EL (cell line): ENCODE results near the gene ACOT7.
A peak's percentile ranks its signal among the peaks of the same experiment; 100 is the strongest.

Experiments used
- DNase-seq: peaks from one replicate; pipeline ENCODE4 v3.0.0-alpha.2; 2016

ACOT7 gene

DNA sequence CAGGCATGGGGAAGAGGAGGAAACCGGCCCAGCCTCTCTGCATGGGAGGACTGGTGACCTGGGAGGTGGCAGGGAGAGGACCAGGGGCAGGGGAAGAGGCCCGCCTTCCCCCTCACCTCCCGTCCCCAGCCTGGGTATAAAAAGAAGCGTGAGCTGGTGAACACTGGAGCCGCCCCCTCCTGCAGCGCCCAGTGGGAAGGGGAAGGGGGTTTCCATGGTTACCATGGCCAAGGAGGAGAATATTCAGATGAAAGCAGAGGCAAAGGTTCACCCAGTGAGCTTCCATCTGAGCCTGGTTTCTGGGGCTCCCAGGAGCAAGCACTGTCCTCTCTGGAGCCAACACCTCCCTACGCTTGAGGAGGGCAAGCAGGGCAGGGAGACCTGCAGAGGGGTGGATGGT is 54.9 kb downstream of the ACOT7 start:
- no peak for DNase-seq

DNA sequence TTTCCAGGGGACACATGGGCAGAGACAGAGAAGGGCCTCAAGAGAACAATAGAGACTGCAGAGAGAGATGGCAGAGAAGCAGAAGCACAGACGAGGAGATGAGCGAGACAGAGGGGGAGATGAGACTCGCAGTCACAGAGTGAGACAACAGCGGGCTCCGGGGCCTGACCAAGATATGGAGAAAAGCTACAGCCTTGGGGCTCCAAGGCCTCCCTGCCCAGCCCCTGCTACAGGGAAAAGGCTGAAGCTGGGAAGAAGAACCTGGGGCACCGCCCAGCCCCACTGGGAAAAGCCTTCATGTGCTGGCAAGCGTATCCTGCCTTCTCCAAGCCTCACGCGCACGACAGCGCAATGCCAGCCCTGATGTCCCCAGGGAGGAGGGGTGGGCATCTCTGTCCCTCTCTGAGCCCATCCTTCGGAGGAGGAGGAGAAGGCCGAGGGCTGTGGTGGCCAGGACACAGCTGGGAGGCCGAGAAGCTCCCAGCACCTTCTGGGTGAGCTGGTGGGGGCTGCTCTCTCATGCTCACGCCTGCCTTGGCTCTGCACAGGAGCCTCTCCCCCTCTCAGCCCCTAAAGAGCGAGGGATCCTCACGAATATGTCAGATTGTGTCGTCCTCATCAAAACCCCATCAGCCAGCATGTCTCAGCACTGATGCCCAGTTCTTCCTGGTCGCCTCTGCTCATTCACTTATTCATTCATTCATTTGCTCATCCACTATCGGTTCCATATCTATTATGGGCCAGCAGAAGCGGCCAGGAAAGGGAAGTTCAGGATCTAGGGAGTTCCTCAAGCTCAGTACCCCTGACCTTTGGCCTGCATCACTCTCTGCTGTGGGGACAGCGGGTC is 56.6 kb downstream of the ACOT7 start:
- no peak for DNase-seq

DNA sequence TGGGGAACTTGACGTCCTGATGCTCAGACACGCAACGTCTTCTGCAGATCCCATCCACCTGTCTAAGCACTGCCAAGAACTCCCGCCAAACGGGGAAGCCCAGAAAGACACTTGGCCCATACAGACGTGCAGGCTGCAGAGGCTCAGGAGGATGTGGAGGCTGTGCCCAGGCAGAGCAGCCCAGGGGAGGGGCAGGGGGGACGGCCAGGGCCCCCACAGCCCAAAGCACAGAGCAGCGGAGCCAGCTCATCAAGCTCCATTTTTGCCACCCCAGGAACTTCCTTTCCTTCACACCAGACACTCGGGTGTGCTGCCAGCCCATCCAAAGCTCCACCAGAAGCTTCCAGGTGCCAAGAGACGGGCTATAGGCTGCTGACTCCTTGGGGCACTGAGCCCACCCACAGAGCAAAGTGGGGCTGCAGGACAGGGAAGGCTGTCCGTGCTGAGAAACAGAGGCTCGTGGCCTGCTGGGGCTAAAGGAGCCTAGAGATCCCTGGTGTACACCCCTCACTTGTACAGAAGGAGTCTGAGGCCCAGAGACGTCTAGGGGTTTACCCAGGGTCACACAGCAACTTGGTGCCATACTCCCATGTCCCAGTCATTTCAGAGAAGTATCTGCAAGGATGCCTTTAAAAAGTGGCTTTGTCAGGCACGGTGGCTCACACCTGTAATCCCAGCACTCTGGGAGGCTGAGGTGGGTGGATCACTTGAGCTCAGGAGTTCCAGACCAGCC is 59.1 kb downstream of the ACOT7 start:
- no peak for DNase-seq

DNA sequence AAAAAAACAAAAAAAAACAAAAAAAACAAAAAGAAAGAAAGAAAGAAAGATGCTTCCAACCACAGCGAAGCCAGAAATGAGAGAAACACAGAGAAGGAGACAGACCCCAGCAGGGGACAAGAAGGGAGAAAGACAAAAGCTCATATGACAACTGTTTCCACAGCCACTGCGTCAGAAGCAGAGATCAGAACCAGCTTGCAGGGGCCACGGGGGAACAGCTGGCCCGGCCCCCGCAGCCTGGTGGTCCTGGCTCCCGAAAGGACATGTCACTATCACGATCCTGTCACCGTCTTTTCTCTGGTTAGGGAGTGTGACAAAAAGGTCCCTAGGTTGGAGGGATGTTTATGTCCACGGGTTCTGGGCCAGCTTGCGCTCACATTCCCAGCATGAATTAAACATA is 60.7 kb downstream of the ACOT7 start:
- no peak for DNase-seq

DNA sequence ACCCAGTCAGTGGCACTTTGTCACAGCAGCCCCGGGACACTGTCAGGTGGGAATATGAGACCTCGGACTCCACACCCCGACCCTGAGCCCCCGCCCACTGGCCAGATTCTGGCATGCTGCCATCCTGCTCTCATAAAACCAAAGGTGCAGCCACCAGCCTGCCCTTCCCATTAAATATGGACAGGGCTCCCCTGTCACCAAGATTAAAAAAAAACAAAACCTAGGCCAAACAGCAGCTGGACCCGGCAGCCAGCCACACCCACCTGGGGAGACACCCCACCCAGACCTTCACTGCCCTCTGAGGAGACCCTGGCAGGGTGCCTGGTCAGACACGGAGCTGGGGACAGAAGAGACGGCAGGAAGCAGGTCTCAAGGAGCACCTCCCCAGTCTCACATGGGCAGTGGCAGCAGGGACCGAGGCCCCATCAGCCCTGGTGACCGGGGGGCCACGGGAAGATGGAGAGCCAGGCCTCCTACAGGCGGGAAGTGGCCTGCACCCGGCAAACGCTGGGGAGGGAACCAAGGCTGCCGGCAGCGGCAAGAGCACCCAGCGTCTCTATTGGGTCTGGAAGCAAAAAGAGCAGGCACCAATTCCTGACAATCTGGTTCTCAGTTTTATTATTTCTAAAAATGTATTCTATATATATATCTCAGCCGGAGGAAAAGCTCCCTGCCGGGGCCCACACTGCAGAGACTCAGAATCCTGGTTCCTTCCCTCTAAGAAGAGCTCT is 61.9 kb downstream of the ACOT7 start:
- DNase-seq = no peak

DNA sequence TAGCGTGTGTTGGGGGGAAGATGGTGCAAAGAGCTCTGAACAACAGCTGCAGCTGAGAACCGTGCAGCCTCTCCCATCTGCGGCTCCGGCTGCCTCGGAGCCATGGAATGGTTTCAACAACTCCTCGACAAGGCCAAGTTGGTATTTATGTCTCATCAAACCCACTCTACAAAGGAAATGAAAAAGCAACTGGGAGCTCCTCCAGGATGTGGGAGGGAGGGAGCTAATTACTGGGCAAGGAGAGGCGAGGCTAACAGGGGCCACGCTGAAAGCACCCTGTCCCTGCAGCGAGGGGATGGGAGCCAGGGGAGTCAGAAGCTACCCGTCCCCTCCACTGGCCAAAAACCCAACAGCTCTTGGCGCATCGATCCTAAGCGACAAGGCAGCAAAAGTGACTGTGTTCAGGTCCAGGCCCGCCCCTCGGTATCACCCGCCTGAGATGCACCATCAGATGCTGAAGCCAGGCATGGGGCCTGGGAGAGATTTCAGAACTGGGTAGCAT is 63.1 kb downstream of the ACOT7 start:
- DNase-seq = peak; percentile 46

DNA sequence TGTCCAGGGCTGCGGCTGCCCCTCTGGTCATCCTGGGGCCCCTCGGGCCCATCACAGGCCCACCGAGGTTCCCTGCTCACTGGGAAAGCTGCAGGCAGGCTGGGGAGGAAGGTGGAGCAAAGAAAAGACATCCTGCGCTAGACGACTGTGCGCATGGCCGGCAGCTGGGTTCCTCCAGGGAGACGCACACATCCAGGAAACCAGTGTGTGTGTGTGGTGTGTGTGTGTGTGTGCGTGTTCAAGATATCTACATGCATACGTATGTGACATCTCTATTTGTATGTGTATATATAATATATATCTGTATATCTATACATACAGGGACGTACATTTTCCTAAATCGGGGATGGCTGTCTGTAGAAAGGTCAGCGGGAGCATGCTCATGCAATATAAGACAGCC is 63.7 kb downstream of the ACOT7 start:
- DNase-seq = no peak

DNA sequence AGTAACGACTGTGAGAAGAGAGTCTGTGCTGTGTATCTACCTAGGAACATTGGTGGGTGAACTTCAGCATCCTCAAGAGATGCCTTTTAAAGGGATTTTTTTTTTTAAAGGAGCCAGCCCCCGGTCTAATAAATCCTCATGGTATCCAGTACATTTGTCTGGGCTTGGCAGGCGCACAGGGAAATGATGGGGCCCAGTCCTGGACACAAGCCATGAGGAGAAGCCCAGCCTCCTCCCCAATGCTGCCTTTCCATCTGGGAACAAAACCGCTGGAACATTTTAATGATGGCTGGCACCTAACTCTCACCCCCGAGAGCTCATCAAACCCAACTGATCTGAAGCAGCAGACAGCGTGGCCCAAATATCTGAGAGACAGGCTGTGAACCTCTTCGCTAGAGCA is 64.2 kb downstream of the ACOT7 start:
- DNase-seq = no peak

DNA sequence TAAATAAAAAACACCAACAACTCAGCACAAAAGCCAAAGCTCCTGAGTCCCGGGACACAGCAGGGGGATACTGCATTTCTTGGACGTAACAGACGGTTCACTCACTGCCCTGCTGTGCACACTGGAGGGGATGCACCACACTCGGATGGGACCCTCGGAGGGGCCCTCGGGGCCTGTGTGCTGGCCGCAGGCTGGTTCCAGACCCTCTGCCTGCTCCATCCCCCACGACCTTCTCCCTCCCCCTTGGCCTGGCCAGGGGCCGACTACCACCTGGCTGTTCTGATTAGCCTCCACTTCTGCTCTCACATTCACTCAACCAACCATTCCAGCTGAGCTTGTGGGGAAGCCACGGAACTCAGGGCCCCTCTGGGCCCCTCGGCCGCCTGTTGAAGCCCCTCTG is 64.9 kb downstream of the ACOT7 start:
- no peak for DNase-seq

DNA sequence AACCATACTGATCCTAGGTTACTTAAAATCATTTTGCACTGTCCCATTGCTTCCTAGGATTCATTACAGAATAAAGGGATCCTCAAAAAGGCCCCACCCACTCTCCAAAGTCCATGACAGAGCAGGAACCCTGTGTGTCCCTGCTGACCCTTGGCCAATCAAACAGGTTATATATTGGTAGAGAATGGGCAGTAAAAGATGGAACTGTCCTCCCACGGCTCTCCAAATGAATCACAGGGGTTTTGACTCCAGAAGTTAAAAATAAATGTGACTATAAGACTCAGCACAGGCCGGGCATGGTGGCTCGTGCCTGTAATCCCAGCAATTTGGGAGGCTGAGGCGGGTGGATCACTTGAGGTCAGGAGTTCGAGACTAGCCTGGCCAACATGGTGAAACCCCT is 65.5 kb downstream of the ACOT7 start:
- no peak for DNase-seq

DNA sequence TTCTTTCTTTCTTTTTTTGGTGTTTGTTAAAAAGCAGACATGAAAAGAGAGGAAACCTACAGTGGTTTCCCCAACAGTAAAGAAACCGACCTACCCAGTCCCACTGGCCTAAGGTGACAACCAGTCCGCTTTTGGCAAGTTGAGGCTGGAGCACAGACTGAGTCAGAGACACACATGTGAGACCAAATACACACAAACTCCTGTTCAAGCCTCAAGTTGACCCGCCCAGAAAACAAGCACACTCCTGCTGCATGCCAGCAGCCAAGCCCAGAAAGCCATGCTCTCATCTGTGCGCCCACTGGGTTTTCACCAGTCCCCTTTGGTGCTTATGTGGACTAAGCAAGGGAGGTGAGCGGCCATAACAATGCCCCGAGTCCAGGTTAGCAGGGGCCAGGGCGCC is 68.1 kb downstream of the ACOT7 start:
- no peak for DNase-seq

DNA sequence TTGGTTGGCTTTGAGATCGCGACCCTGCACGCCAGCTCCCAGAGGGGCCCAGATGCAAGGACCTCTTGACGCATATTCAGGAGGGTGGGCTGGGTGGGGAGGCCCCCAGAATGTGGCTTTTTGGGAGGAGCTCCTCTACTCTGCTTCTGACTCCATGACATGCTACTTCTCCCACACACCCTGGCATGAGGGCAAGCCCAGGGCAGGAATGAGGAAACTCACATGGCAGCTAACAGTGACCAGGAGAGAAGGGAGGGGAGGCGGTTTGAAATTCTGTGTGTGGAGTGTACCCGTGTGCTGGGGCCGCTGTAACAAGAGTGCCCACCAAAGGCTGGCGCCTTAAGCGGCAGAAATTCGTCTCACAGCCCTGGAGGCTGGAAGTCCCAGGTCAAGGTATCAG is 71.4 kb downstream of the ACOT7 start:
- DNase-seq = no peak

DNA sequence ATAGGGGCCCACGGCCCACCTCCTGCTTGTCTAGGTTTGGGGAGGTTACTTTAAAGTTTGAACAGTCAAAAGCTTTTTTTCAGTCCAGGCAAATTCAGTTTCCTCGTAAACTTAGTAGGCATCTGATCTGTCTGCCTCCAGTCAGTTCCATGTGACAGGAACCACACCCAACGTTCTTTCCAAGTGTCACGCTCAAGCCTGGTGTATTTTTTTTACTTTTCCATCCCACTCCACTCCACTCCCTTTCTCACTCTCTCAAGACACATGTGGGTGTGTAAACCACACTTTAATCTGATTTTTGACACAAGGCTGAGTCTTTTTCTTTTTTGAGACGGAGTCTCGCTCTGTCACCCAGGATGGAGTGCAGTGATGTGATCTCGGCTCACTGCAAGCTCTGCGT is 72.4 kb downstream of the ACOT7 start:
- DNase-seq = no peak

DNA sequence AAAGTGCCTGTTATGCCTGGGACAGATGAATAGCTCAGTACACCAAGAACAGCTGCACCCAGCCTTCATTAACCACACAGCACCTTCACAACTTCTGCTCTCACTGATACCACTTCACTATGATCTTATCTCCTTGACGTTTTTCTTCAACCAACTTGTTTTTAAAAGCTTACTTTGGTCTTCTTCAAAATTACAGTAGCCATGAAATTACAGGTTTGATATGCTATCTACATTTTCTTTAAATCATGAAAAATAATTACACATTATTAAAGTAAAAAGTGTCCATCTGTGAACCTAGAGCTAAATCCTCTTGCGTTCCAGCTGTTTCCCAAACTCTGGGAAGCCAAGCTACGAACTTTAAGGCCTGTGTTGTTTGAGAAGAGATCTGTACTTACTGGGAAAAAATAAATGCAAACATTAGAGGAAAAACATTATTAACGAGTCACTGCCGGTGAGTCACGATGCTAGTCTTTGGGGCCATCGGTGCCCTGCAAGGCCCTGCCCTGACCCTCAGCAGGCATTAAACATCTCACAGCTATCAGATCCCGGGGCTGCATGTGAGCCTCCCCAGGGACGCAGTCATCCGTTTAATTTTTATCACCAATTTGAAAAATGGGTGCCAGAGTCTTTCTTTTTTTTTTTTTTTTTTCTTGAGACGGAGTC is 76.3 kb downstream of the ACOT7 start:
- peak; percentile 43 for DNase-seq

DNA sequence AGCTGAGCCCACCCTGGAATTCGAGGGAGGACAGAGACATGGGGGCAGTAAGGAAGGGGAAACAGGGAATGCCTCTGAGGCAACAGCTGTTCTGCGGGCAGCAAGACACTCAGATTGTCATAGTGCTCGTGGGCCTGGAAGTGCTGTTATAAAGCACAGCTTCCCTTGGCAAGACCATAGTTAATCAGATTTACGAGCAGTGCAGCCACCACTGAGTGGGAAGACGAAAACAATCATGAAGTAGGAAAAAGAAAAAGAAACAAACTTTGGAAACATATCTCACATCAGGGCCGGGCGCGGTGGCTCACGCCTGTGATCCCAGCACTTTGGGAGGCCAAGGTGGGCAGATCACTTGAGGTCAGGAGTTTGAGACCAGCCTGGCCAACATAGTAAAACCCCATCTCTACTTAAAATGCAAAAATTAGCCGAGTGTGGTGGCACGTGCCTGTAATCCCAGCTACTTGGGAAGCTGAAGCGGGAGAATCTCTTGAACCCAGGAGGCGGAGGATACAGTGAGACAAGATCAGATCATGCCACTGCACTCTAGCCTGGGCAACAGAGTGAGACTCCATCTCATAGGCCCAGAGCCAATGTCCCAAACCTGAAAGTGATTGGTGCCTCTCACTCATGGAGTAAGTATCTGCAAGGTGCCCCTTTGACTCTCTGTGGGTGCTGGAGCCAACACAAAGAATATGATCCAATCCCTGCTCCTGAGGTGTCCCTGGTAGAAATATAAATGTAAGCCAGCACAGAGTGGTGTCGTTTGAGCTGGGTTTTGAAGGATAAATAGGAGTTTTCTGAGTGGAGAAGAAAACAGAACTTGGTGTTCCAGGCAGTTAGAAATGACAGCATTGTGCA is 77.1 kb downstream of the ACOT7 start:
- DNase-seq = no peak

DNA sequence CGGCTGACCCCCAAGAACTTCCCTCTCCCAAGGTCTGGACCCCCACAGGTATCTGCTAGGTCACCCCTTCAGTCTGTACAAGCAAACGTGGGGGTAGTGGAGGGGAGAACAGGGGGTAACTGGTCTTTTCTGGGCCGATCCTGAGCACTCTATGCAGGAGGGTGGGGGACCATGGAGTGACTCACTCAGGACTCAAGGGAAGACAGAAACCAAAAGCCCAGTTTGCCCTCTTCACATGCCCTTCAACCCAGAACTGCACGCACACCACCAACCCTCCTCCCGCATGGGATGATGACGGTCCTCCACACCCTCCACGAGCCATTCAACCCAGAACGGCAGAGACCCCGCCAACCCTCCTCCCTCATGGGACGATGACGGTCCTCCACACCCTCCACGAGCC is 79.1 kb downstream of the ACOT7 start:
- DNase-seq = no peak

DNA sequence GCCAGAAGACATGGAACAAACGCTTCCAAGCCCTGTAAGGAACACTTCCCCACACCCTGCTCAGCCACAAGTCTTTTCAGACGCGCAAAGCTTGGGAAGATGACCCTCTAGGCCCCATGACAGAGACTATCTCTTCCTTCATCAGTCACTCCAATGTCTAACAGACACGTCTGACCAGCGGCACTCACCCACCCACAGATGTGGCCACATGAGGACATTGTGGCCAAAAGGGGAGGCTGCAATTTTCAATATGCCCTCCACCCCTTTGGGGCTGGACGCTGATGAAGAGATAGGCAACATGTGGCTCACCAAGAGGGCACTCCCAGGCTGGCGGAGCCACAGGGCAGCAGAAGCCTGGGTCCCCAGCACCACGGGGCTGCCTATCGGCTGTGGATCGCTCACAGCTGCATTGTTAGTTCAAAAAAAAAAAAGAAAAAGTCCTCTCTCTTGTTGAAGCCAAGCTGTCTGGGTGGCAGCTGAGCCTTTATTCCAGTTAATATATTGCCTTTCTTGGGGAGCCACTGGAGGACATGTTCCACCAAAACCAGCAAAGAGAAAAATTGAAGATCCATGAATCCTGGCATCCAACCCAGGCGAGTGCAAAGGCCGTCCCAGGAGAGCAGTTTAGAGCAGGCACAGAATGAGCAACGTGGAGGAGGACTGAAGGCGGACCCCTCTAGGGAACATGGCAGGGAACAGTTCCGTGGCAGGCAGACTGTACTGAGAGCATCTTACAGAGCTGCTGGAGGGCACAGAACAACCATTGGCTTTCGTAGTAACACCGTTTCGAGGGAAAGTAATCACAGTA is 80.0 kb downstream of the ACOT7 start:
- DNase-seq = no peak

DNA sequence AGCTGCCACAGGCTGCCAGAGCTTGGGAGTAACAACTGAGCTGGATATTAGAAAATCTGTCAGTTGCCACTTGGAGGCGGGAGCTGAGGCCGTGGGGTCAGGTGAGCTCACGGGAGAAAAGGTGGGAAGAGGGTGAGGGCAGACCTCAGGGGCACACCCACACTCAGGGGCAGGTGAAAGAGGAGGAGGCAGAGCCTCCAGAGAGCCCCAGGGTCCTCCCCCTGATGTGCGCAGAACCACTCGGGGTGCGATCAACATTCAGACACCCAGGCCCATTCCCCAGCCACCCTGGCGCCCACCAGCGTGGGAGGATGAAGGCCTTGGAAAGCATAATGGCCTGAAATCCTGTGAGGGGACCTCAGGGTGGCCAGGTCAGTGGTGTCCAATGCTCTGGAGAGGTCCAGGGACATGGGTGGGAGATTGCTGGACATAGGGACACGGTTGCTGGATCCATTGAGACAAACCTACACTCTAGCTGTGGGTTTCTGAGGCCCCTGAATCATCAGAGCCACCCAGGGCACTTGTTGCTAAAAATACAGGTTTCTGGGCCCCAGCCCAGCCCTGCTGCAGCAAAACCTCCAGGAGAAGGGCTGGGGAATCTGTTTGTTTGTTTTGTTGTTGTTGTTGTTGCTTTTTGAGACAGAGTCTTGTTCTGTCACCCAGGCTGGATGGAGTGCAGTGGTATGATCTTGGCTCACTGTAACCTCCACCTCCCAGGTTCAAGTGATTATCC is 83.3 kb downstream of the ACOT7 start:
- DNase-seq = no peak

DNA sequence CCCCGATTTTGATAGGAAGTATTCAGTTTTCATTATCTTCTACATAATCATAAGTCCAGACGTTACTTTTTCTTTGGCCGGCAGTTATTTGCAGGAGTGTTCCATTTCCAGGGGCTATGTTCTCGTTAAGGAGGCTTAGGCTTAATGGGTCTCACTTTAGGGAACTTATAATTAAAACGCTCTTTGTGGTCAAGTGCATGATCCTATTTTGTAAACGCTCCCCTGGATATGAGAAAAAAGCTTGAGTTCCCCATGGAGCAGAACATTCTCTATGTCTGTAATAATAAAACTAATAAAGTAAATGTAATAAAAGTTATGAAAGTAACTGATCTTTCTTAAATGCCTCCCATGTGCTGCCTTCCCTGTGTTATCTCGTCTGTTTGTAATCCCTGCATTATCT is 84.0 kb downstream of the ACOT7 start:
- no peak for DNase-seq

DNA sequence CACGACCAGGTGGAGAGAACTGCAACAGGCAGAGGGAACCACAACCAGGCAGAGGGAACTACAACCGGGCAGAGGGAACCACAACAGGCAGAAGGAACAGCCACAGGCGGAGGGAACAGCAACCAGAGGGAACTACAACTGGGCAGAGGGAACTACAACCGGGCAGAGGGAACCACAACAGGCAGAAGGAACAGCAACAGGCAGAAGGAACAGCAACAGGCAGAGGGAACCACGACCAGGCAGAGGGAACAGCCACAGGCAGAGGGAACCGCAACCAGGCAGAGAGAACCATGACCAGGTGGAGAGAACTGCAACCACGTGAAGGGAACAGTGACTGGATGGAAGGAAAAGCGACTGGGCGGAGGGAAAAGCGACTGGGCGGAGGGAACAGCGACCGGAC is 85.1 kb downstream of the ACOT7 start:
- no peak for DNase-seq
